ENCODE measurements around the gene TMEM179. TPM values are rescaled to one million over a fixed set of nuclear protein-coding genes. Genes with fewer than 3 reads are reported as not detected.

The TMEM179 gene
- total RNA-seq, 4 donors from 2014 or later, result 1.1 to 10.5 (median 1.4) TPM; not detected in 1

- Histone ChIP-seq H3K9me3 (no peaks in the 10 kb centered on the region), H3K27me3 (no peaks in the 10 kb centered on the region), H3K4me1 (no peaks in the 10 kb centered on the region), H3K36me3 (no peaks in the 10 kb centered on the region), H3K27ac (no peak overlapping the region), H3K4me3 (no peak overlapping the region)
- intact Hi-C loops (cut with DNase I; ENCODE audit: low total_unique reads), result no loop called here
- no peak for TF ChIP-seq POLR2A (IDR thresholded peaks at IDR 0.05)
- TF ChIP-seq EP300 (IDR thresholded peaks at IDR 0.05; ENCODE audit: low read depth), result no peak
- no peak for TF ChIP-seq CTCF (IDR thresholded peaks at IDR 0.05)
- TF ChIP-seq POLR2AphosphoS5 (IDR thresholded peaks at IDR 0.05), result no peak
- no peak for DNase-seq
- in situ Hi-C loops (cut with MboI; ENCODE audit: low pct_ligation_motif_present in 1 of 4, low pct_unique_long_range_greater_than_20kb in 1 of 4, low sequenced_read_pairs in 3 of 4), result no loop called here
- WGBS, 2 donors (ENCODE audit: low coverage in 1 of 2), result 54% methylated on average over 4 of the region's 7 CpGs; no CpG with 5 or more reads in 1 of the 2 donors
Observed at GRCh38 chr14:104591031-104591430, 13.5 kb downstream of the TMEM179 start.

GRCh38 chr14:104590240-104590965 lies 14.2 kb downstream of the TMEM179 start:
- H3K36me3 ChIP-seq, result no peaks in the 10 kb centered on the region
- intact Hi-C loops (cut with DNase I; ENCODE audit: low total_unique reads), result no loop called here
- no peak overlapping the region for H3K27ac ChIP-seq
- in situ Hi-C loops (cut with MboI; ENCODE audit: low pct_ligation_motif_present in 1 of 4, low pct_unique_long_range_greater_than_20kb in 1 of 4, low sequenced_read_pairs in 3 of 4), result no loop called here
- DNase-seq, result no peak
- H3K4me1 ChIP-seq, result no peaks in the 10 kb centered on the region
- H3K4me3 ChIP-seq, result no peak overlapping the region
- 69 to 76% methylated on average over 12 to 23 of the region's 23 CpGs for WGBS, 2 donors (ENCODE audit: low coverage in 1 of 2)
- no peaks in the 10 kb centered on the region for H3K27me3 ChIP-seq
- TF ChIP-seq EP300 (IDR thresholded peaks at IDR 0.05; ENCODE audit: low read depth) (no peak), CTCF (IDR thresholded peaks at IDR 0.05) (no peak), POLR2A (IDR thresholded peaks at IDR 0.05) (no peak), POLR2AphosphoS5 (IDR thresholded peaks at IDR 0.05) (no peak)
- no peaks in the 10 kb centered on the region for H3K9me3 ChIP-seq

DNA sequence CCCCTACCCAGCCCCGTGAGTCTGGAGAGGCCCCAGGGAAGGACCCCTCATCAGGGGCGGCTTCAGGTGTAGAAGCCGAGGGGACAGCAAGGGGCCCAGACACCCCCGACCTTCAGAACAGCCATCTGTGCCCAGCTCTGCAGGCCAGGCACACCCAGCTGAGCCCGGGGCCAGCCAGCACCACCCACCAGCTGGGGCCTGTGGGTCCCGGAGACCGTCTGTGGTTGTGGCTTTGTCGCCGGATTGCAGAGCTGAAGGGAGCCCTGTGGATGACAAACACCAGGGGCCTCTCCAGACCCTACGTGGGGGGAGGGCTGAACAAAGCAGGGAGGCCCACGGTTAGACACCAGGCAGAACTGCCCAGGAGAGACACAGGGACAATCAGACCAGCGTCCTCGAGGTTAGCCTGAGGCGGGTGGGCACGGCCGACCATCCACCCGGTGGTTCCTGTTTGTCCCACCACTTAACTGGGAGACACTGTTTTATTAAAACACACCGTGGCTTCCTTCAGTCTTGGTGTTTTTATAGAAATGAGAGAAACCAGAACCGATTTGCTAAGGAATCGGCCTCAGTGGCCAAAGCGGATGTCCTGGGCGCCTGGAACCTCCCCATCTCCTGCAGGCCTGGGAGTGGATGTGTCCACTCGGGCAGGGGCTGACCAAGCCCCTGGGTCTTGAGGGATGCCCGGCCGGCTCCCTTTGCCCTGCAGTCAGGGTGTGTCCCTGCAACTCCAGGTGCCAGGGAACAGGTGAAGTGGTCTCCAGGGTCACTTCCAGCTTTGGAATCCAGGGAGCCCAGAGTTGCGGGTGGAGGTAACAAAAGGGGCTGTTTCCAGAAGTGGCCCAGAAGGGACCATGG lies 15.0 kb downstream of the TMEM179 start:
- in situ Hi-C loops (cut with MboI; ENCODE audit: low pct_ligation_motif_present in 1 of 4, low pct_unique_long_range_greater_than_20kb in 1 of 4, low sequenced_read_pairs in 3 of 4), result no loop called here
- no peaks in the 10 kb centered on the region for H3K9me3 ChIP-seq
- no peaks in the 10 kb centered on the region for H3K4me1 ChIP-seq
- H3K36me3 ChIP-seq, result no peaks in the 10 kb centered on the region
- no peak for DNase-seq
- intact Hi-C loops (cut with DNase I; ENCODE audit: low total_unique reads), result no loop called here
- 84% methylated on average over 20 of the region's 26 CpGs; no CpG with 5 or more reads in 1 of the 2 donors for WGBS, 2 donors (ENCODE audit: low coverage in 1 of 2)
- no peak overlapping the region for H3K27ac ChIP-seq
- no peaks in the 10 kb centered on the region for H3K27me3 ChIP-seq
- H3K4me3 ChIP-seq, result no peak overlapping the region
- TF ChIP-seq POLR2AphosphoS5 (IDR thresholded peaks at IDR 0.05) (no peak), CTCF (IDR thresholded peaks at IDR 0.05) (no peak)

- in situ Hi-C loops (cut with MboI; ENCODE audit: low pct_ligation_motif_present in 1 of 4, low pct_unique_long_range_greater_than_20kb in 1 of 4, low sequenced_read_pairs in 3 of 4), result no loop called here
- TF ChIP-seq POLR2AphosphoS5 (IDR thresholded peaks at IDR 0.05) (no peak), POLR2A (IDR thresholded peaks at IDR 0.05) (no peak), EP300 (IDR thresholded peaks at IDR 0.05; ENCODE audit: low read depth) (no peak), CTCF (IDR thresholded peaks at IDR 0.05) (no peak)
- Histone ChIP-seq H3K27me3 (no peaks in the 10 kb centered on the region), H3K27ac (no peak overlapping the region), H3K4me3 (no peak overlapping the region), H3K9me3 (no peaks in the 10 kb centered on the region), H3K36me3 (no peaks in the 10 kb centered on the region), H3K4me1 (no peaks in the 10 kb centered on the region)
- DNase-seq, result no peak
- 84% methylated on average over 34 of the region's 38 CpGs; no CpG with 5 or more reads in 1 of the 2 donors for WGBS, 2 donors (ENCODE audit: low coverage in 1 of 2)
- intact Hi-C loops (cut with DNase I; ENCODE audit: low total_unique reads), result no loop called here
Observed at GRCh38 chr14:104588066-104588857, 16.3 kb downstream of the TMEM179 start.
